GM13976 (cell line): ENCODE data around the gene KRT37.

Experiments used
- DNase-seq: peaks from one replicate; pipeline ENCODE4 v3.0.0; 2012; ENCODE audit warnings: low spot score
- CTCF ChIP-seq: IDR thresholded peaks from 2 replicates; pipeline ENCODE4 v1.5.1; 2012; ENCODE audit warnings: borderline replicate concordance, mild to moderate bottlenecking; ENCODE audit not compliant: insufficient read depth; ENCODE audit errors: extremely low read depth, missing control alignments, control extremely low read depth
- in situ Hi-C: fragments of 300-500 bp; cut with MboI; formaldehyde crosslinking; loops from one replicate; pipeline ENCODE4 v1.12.0; 2022; ENCODE audit warnings: low sequenced_read_pairs, mixed read lengths, inconsistent platforms; ENCODE audit not compliant: unreplicated experiment

The KRT37 gene

DNA sequence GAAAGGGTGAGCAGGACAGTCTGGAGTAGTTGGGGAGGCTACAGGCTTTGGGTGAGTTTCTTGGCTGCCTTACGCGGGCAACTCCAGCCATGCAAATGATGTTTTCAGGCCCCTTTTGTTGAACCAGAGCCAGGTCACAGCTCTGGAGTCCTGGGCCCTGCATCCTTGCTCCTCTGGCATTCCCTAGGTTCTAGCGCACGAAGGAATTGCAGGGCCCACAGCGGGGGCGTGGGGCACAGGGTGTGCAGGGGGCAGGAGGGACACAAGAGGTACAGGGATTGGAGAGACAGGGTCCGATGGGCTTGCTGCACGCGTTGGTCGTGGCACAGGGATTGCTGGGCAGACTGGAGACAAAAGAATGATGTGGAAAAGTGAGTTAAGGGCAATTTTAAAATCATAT, 30.6 kb downstream of the KRT37 start:
- no peak for TF ChIP-seq CTCF
- no peak for DNase-seq
- in situ Hi-C loops = no loop called here

- TF ChIP-seq CTCF = no peak
- in situ Hi-C loops = no loop called here
- DNase-seq = no peak
Observed at GRCh38 chr17:41393294-41393693, 31.1 kb downstream of the KRT37 start.

GRCh38 chr17:41392278-41392677, 32.1 kb downstream of the KRT37 start:
- in situ Hi-C loops = no loop called here
- TF ChIP-seq CTCF = no peak
- no peak for DNase-seq

- no peak for DNase-seq
- TF ChIP-seq CTCF = no peak
- in situ Hi-C loops = no loop called here
Observed at GRCh38 chr17:41391535-41391934, 32.9 kb downstream of the KRT37 start.

GRCh38 chr17:41390411-41390938, 33.9 kb downstream of the KRT37 start:
- TF ChIP-seq CTCF = no peak
- DNase-seq = no peak
- in situ Hi-C loops = no loop called here

DNA sequence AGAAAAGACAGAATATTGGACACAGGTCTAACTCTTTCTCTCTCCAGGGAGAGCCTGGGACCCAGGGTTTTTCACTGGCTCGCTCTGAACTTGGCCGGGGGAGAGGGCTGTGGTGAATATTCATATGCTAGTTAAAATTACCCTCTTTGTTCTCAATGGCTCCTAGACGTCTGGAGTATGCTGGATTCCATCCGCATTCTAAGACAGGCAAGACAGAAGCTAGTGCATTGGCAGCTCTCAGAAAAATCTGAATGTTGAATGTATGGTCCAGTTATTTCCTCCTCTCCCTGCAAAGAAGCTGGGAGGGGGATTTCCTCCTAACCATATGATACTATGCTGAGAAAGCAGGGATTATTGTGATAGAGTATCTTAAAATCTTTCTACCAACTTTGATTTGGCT, 36.7 kb downstream of the KRT37 start:
- in situ Hi-C loops = no loop called here
- no peak for TF ChIP-seq CTCF
- DNase-seq = no peak

DNA sequence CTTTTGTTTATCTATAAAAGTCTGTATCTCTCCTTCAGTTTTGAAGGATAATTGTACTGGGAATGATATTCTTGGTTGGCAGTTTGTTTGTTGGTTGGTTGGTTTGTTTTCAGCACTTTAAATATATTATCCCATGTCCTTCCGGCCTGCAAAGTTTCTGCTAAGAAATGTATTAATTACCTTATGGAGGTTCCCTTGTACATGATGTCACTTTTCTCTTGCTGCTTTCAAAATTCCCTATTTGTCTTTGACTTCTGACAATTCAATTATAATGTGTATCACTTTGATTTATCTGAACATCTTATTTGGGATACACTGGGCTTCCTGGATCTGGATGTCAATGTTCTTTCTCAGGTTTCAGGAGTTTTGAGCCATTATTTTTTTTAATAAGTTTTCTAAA, 38.2 kb downstream of the KRT37 start:
- in situ Hi-C loops = no loop called here
- no peak for DNase-seq
- no peak for TF ChIP-seq CTCF
